Fibroblast of mammary gland (primary cell): Measurements from ENCODE around the gene CYP27C1.

ENCODE experiments used
- DNase-seq: peaks from one replicate; pipeline ENCODE4 v3.0.0-alpha.2; 2010; ENCODE audit warnings: low read depth
- H3K4me3 ChIP-seq: 2 replicates; pipeline ENCODE4 v1.5.1; 2011; ENCODE audit warnings: low read depth, mild to moderate bottlenecking, low read length, moderate library complexity; ENCODE audit not compliant: control insufficient read depth
- CTCF ChIP-seq: conservative IDR thresholded peaks from 2 replicates; pipeline ENCODE4 v1.5.1; 2011; ENCODE audit warnings: low read depth, low read length, inconsistent platforms; ENCODE audit not compliant: control insufficient read depth, insufficient read depth

The CYP27C1 gene

GRCh38 chr2:127220102-127220767 is at the start of gene CYP27C1:
CYP27C1 (minus strand) TSS chr2:127220299; CDS start chr2:127220270, 29 bp downstream.
- no peak for TF ChIP-seq CTCF
- no peak for DNase-seq
- peak within 1 kb of the TSS; percentile 34 for H3K4me3 ChIP-seq

- no peak overlapping the region for H3K4me3 ChIP-seq
- TF ChIP-seq CTCF = no peak
- DNase-seq = peak; percentile 6
Observed at GRCh38 chr2:127261804-127262406, 41.8 kb upstream of the CYP27C1 start.

GRCh38 chr2:127259355-127259754 is 39.3 kb upstream of the CYP27C1 start:
- no peak for TF ChIP-seq CTCF
- no peak for DNase-seq
- H3K4me3 ChIP-seq = no peak overlapping the region

GRCh38 chr2:127256866-127257265 is 36.8 kb upstream of the CYP27C1 start:
- H3K4me3 ChIP-seq = no peak overlapping the region
- DNase-seq = no peak
- TF ChIP-seq CTCF = no peak

- H3K4me3 ChIP-seq = no peak overlapping the region
- DNase-seq = no peak
- TF ChIP-seq CTCF = no peak
Observed at GRCh38 chr2:127256381-127256780, 36.3 kb upstream of the CYP27C1 start.

GRCh38 chr2:127255721-127256120 is 35.6 kb upstream of the CYP27C1 start:
- no peak for TF ChIP-seq CTCF
- DNase-seq = no peak
- no peak overlapping the region for H3K4me3 ChIP-seq
